Activated CD4-positive, alpha-beta T cell treated with anti-CD3 and anti-CD28 coated beads, Interleukin-2, amount 10 ng/mL, durations not matched to agents 7 days and 5 days (primary cell): ENCODE results near the gene NR5A2. TPM values are rescaled to one million over a fixed set of nuclear protein-coding genes. Genes with fewer than 3 reads are reported as not detected.

Source experiments
- CTCF ChIA-PET: fragments of 350-600 bp; sonication (Branson Sonifier 250); formaldehyde crosslinking; loops from one replicate; lab custom pipeline; 2021; ENCODE audit warnings: antibody characterized with exemption; lab: Charles Lee
- POLR2A ChIA-PET: fragments of 350-600 bp; sonication (Branson Sonifier 250); formaldehyde crosslinking; loops from one replicate; lab custom pipeline; 2021; ENCODE audit warnings: antibody characterized with exemption; lab: Charles Lee
- DNase-seq: peaks from one replicate; pipeline ENCODE4 v3.0.0-alpha.2; 2020
- H3K27ac Mint-ChIP-seq: one replicate; pipeline ENCODE4 v1.8.0; 2021; ENCODE audit warnings: mild to moderate bottlenecking, moderate library complexity, mixed read lengths
- H3K27me3 Mint-ChIP-seq: one replicate; pipeline ENCODE4 v1.8.0; 2021; ENCODE audit warnings: mixed read lengths
- H3K36me3 Mint-ChIP-seq: one replicate; pipeline ENCODE4 v1.8.0; 2021; ENCODE audit warnings: low read depth, mixed read lengths
- H3K4me1 Mint-ChIP-seq: one replicate; pipeline ENCODE4 v1.8.0; 2021; ENCODE audit warnings: mixed read lengths
- H3K4me3 Mint-ChIP-seq: one replicate; pipeline ENCODE4 v1.8.0; 2021; ENCODE audit warnings: mild to moderate bottlenecking, moderate library complexity, mixed read lengths
- H3K9me3 Mint-ChIP-seq: one replicate; pipeline ENCODE4 v1.8.0; 2021; ENCODE audit warnings: mixed read lengths
- total RNA-seq, 2 experiments: library from RNA; stranded (reverse); gene quantifications; one replicate each; pipeline ENCODE4 v1.2.3, GENCODE V29; 2021

NR5A2 gene
- total RNA-seq, 2 experiments from 2014 or later = not detected

GRCh38 chr1:200150006-200150405 lies 122.5 kb downstream of the NR5A2 start:
- Mint-ChIP-seq H3K4me1 (peaks cover 36% of the 10 kb centered on the region), H3K27ac (no peak overlapping the region), H3K9me3 (peaks cover 2% of the 10 kb centered on the region), H3K4me3 (no peak overlapping the region), H3K36me3 (peaks cover 3% of the 10 kb centered on the region), H3K27me3 (no peaks in the 10 kb centered on the region)
- CTCF ChIA-PET = no interaction called here
- no peak for DNase-seq
- POLR2A ChIA-PET = no interaction called here

GRCh38 chr1:200150721-200151120 lies 123.2 kb downstream of the NR5A2 start:
- ChIA-PET POLR2A (no interaction called here), CTCF (no interaction called here)
- Mint-ChIP-seq H3K4me3 (no peak overlapping the region), H3K27ac (no peak overlapping the region), H3K36me3 (peaks cover 3% of the 10 kb centered on the region), H3K4me1 (peaks cover 37% of the 10 kb centered on the region), H3K9me3 (peaks cover 2% of the 10 kb centered on the region), H3K27me3 (no peaks in the 10 kb centered on the region)
- DNase-seq = no peak

GRCh38 chr1:200152336-200152735 lies 124.8 kb downstream of the NR5A2 start:
- no peaks in the 10 kb centered on the region for H3K27me3 Mint-ChIP-seq
- POLR2A ChIA-PET = no interaction called here
- no peak overlapping the region for H3K4me3 Mint-ChIP-seq
- peaks cover 3% of the 10 kb centered on the region for H3K36me3 Mint-ChIP-seq
- peaks cover 1% of the 10 kb centered on the region for H3K9me3 Mint-ChIP-seq
- H3K27ac Mint-ChIP-seq = no peak overlapping the region
- peaks cover 40% of the 10 kb centered on the region for H3K4me1 Mint-ChIP-seq
- DNase-seq = no peak
- CTCF ChIA-PET = interaction anchor here (1.4 kb wide), 1 partner anchor 9 kb away, joined by 4 read pairs; no protein-coding TSS in a partner anchor

- Mint-ChIP-seq H3K27me3 (no peaks in the 10 kb centered on the region), H3K27ac (peak overlapping the region; percentile 85), H3K4me1 (peaks cover 40% of the 10 kb centered on the region), H3K4me3 (no peak overlapping the region), H3K9me3 (no peaks in the 10 kb centered on the region), H3K36me3 (peaks cover 3% of the 10 kb centered on the region)
- CTCF ChIA-PET = interaction anchor here (1.4 to 1.5 kb wide), 2 partner anchors 10 kb away, joined by 4 to 10 read pairs; no protein-coding TSS in a partner anchor
- POLR2A ChIA-PET = no interaction called here
- peak; percentile 35 for DNase-seq
Measured at GRCh38 chr1:200153277-200154055, 126.0 kb downstream of the NR5A2 start.

DNA sequence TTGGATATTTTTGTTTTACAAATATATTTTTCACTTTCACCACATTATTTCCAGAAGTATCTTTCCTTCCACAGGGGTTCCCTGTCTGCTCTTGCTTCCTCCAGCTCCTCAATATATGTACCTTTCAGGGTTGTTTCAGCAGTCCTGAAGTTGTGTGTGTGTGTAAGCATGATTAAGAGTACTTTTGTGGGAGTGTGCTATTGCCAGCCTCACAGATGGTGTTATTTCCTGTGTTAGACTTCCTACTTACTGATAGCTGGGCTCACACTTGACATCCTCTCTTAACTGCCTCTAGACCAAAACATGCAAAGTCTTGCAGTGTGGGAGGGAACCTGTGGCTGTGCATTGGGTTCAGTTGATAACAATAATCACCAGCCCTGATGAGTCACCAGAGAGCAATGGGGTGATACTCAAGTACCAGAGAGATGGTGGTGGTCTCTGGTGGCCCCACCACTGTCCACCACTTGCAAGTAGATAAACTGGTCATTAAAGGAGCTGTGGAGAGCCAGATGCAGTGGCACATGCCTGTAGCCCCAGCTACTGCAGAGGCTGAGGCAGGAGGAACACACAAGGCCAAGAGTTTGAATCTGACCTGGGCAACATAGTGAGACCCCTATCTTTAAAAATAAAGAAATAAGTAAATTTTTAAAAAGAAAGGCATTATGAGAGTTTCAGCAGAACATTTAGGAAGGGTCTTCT lies 126.7 kb downstream of the NR5A2 start:
- peak; percentile 68 for DNase-seq
- Mint-ChIP-seq H3K27ac (peak overlapping the region; percentile 85), H3K4me1 (peaks cover 40% of the 10 kb centered on the region), H3K27me3 (no peaks in the 10 kb centered on the region), H3K4me3 (no peak overlapping the region), H3K36me3 (peaks cover 3% of the 10 kb centered on the region), H3K9me3 (no peaks in the 10 kb centered on the region)
- ChIA-PET CTCF (interaction anchor here (1.5 kb wide), 1 partner anchor 10 kb away, joined by 10 read pairs; no protein-coding TSS in a partner anchor), POLR2A (interaction anchor here (0.5 to 0.6 kb wide), 2 partner anchors 20 to 1256 kb away, joined by 3 to 5 read pairs; no protein-coding TSS in a partner anchor)

GRCh38 chr1:200157715-200158114 lies 130.2 kb downstream of the NR5A2 start:
- DNase-seq = no peak
- H3K36me3 Mint-ChIP-seq = peaks cover 3% of the 10 kb centered on the region
- ChIA-PET CTCF (interaction anchor here (0.8 kb wide), 1 partner anchor 24 kb away, joined by 3 read pairs; no protein-coding TSS in a partner anchor), POLR2A (no interaction called here)
- H3K27me3 Mint-ChIP-seq = no peaks in the 10 kb centered on the region
- H3K27ac Mint-ChIP-seq = no peak overlapping the region
- H3K9me3 Mint-ChIP-seq = no peaks in the 10 kb centered on the region
- H3K4me1 Mint-ChIP-seq = peaks cover 24% of the 10 kb centered on the region
- no peak overlapping the region for H3K4me3 Mint-ChIP-seq

DNA sequence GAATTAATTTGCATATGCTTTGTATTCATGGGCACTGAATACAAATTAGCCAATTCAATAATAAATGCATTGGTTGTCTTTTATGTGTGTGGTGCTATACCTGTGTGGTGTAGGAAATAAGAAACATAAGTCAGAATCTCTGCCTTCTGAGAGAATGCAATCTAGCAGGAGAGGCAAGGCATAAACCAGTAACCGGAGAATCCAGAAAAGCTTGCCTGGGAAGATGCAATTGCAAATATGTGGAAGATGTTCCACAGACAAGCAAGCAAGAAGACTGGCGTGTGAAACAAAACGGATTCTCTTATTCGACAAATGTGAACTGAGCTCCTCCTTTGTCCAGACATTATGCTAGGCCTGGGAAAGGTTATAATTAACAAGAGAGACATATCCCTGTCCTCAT lies 134.3 kb downstream of the NR5A2 start:
- Mint-ChIP-seq H3K4me3 (no peak overlapping the region), H3K9me3 (no peaks in the 10 kb centered on the region)

GRCh38 chr1:200162258-200162657 lies 134.7 kb downstream of the NR5A2 start:
- no peak for DNase-seq
- H3K36me3 Mint-ChIP-seq = no peaks in the 10 kb centered on the region
- POLR2A ChIA-PET = no interaction called here
- CTCF ChIA-PET = no interaction called here
- H3K9me3 Mint-ChIP-seq = no peaks in the 10 kb centered on the region
- peaks cover 5% of the 10 kb centered on the region for H3K27me3 Mint-ChIP-seq
- H3K27ac Mint-ChIP-seq = no peak overlapping the region
- H3K4me1 Mint-ChIP-seq = no peaks in the 10 kb centered on the region
- no peak overlapping the region for H3K4me3 Mint-ChIP-seq

More for the DNA sequence above, 134.3 kb downstream of the NR5A2 start:
- CTCF ChIA-PET = no interaction called here
- no peaks in the 10 kb centered on the region for H3K36me3 Mint-ChIP-seq
- POLR2A ChIA-PET = no interaction called here
- H3K4me1 Mint-ChIP-seq = peaks cover under 1% of the 10 kb centered on the region
- DNase-seq = no peak
- H3K27me3 Mint-ChIP-seq = peaks cover under 1% of the 10 kb centered on the region
- H3K27ac Mint-ChIP-seq = no peak overlapping the region

DNA sequence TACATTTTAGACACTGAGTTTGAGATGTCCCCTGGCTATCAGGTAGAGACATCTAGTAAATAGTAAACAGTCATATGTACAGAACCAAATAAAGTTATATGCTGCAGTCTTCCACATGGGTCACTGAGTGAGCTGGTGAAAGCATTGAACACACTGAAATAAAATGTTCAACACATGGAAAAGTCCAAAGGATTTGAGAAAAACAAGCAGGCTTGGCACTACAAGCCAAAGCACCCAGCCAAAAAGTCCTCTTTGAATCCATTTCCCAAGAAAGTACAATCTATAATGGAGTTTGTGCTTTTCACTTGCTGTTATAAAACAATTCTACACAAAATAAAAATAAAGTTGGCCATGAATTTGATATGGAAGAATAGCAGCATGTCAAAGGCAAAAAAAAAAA lies 135.4 kb downstream of the NR5A2 start:
- CTCF ChIA-PET = no interaction called here
- DNase-seq = no peak
- POLR2A ChIA-PET = no interaction called here
- Mint-ChIP-seq H3K4me1 (no peaks in the 10 kb centered on the region), H3K4me3 (no peak overlapping the region), H3K9me3 (no peaks in the 10 kb centered on the region), H3K27me3 (peaks cover 6% of the 10 kb centered on the region), H3K27ac (no peak overlapping the region), H3K36me3 (no peaks in the 10 kb centered on the region)

GRCh38 chr1:200163911-200164310 lies 136.4 kb downstream of the NR5A2 start:
- H3K4me1 Mint-ChIP-seq = no peaks in the 10 kb centered on the region

GRCh38 chr1:200165493-200166220 lies 138.1 kb downstream of the NR5A2 start:
- H3K9me3 Mint-ChIP-seq = no peaks in the 10 kb centered on the region
- H3K27me3 Mint-ChIP-seq = peaks cover 9% of the 10 kb centered on the region
- ChIA-PET CTCF (no interaction called here), POLR2A (no interaction called here)
- no peak for DNase-seq
- H3K27ac Mint-ChIP-seq = no peak overlapping the region
- no peaks in the 10 kb centered on the region for H3K4me1 Mint-ChIP-seq
- H3K4me3 Mint-ChIP-seq = no peak overlapping the region
- H3K36me3 Mint-ChIP-seq = no peaks in the 10 kb centered on the region

More at GRCh38 chr1:200163911-200164310, 136.4 kb downstream of the NR5A2 start:
- CTCF ChIA-PET = no interaction called here
- Mint-ChIP-seq H3K27me3 (peaks cover 6% of the 10 kb centered on the region), H3K27ac (no peak overlapping the region), H3K4me3 (no peak overlapping the region), H3K9me3 (no peaks in the 10 kb centered on the region), H3K36me3 (no peaks in the 10 kb centered on the region)
- DNase-seq = no peak
- POLR2A ChIA-PET = no interaction called here

DNA sequence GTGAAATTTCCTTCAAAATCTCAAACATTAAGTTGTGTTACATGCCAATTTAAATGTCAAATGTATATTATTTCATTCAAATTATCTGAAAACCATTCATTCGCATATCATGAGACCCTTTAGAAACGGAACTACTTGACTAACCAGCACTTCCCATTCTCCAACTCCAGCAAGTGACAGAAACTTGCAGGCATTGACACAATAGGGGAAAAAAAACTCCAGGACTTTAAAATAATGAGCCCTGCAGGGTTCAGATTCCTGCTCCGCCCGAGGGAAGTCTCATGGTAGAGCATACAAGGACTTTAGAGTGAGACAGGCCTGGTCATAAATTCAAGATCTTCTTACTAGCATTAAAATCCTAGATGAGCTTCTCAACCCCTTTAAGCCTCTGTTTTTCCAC lies 138.9 kb downstream of the NR5A2 start:
- Mint-ChIP-seq H3K27me3 (peaks cover 13% of the 10 kb centered on the region), H3K36me3 (no peaks in the 10 kb centered on the region), H3K9me3 (no peaks in the 10 kb centered on the region), H3K4me1 (no peaks in the 10 kb centered on the region), H3K27ac (no peak overlapping the region), H3K4me3 (no peak overlapping the region)
- POLR2A ChIA-PET = no interaction called here
- CTCF ChIA-PET = interaction anchor here (1.1 kb wide), 1 partner anchor 10 kb away, joined by 3 read pairs; no protein-coding TSS in a partner anchor
- no peak for DNase-seq
